ENCODE measurements around the gene ACP4. TPM values are rescaled to one million over a fixed set of nuclear protein-coding genes. Genes with fewer than 3 reads are reported as not detected.
"Not testable (repeated sequence)": the region's sequence is repeated elsewhere in the genome, so short reads cannot be mapped to it uniquely, and the experiment has no call there.

Gene ACP4
- total RNA-seq, 1 donor from 2014 or later: not detected

- Mint-ChIP-seq H3K27me3 (ENCODE audit: low read depth) (peaks cover 11% of the 10 kb centered on the region), H3K27ac (peak overlapping the region; percentile 100), H3K4me3 (peak overlapping the region; percentile 97), H3K36me3 (peaks cover 9% of the 10 kb centered on the region), H3K9me3 (no peaks in the 10 kb centered on the region), H3K4me1 (peaks cover 26% of the 10 kb centered on the region)
- peak; percentile 97 to 99 for DNase-seq (ENCODE audit: low spot score in 2 of 2, unreplicated experiment in 2 of 2)
- TF ChIP-seq CTCF (IDR thresholded peaks at IDR 0.05; ENCODE audit: unreplicated experiment): no peak
Observed at GRCh38 chr19:50804420-50805272, 14.4 kb downstream of the ACP4 start.

- no peak for TF ChIP-seq CTCF (IDR thresholded peaks at IDR 0.05; ENCODE audit: unreplicated experiment)
- Mint-ChIP-seq H3K27ac (no peak overlapping the region), H3K27me3 (ENCODE audit: low read depth) (peaks cover 31% of the 10 kb centered on the region), H3K4me3 (no peak overlapping the region), H3K9me3 (no peaks in the 10 kb centered on the region), H3K4me1 (peaks cover 4% of the 10 kb centered on the region), H3K36me3 (no peaks in the 10 kb centered on the region)
- DNase-seq (ENCODE audit: low spot score in 2 of 2, unreplicated experiment in 2 of 2): no peak
Observed at GRCh38 chr19:50808856-50809255, 18.6 kb downstream of the ACP4 start.

GRCh38 chr19:50811622-50812238 lies 21.5 kb downstream of the ACP4 start:
- not testable (repeated sequence) for H3K9me3 Mint-ChIP-seq; H3K36me3 Mint-ChIP-seq; H3K4me3 Mint-ChIP-seq; DNase-seq (ENCODE audit: low spot score in 2 of 2, unreplicated experiment in 2 of 2); H3K27ac Mint-ChIP-seq; H3K4me1 Mint-ChIP-seq
- H3K27me3 Mint-ChIP-seq (ENCODE audit: low read depth): peaks cover 57% of the 10 kb centered on the region

- peaks cover 63% of the 10 kb centered on the region for H3K27me3 Mint-ChIP-seq (ENCODE audit: low read depth)
- H3K4me1 Mint-ChIP-seq: no peaks in the 10 kb centered on the region
- H3K4me3 Mint-ChIP-seq: no peak overlapping the region
- no peak for TF ChIP-seq CTCF (IDR thresholded peaks at IDR 0.05; ENCODE audit: unreplicated experiment)
- no peak overlapping the region for H3K27ac Mint-ChIP-seq
- no peak for DNase-seq (ENCODE audit: low spot score in 2 of 2, unreplicated experiment in 2 of 2)
- H3K36me3 Mint-ChIP-seq: no peaks in the 10 kb centered on the region
- H3K9me3 Mint-ChIP-seq: peaks cover 4% of the 10 kb centered on the region
Observed at GRCh38 chr19:50812474-50812873, 22.3 kb downstream of the ACP4 start.

- peaks cover 5% of the 10 kb centered on the region for H3K4me1 Mint-ChIP-seq
- peaks cover 76% of the 10 kb centered on the region for H3K27me3 Mint-ChIP-seq (ENCODE audit: low read depth)
- no peak overlapping the region for H3K4me3 Mint-ChIP-seq
Observed at GRCh38 chr19:50814883-50815282, 24.7 kb downstream of the ACP4 start.

More at GRCh38 chr19:50814883-50815282, 24.7 kb downstream of the ACP4 start:
- no peak for TF ChIP-seq CTCF (IDR thresholded peaks at IDR 0.05; ENCODE audit: unreplicated experiment)
- Mint-ChIP-seq H3K36me3 (no peaks in the 10 kb centered on the region), H3K9me3 (peaks cover 4% of the 10 kb centered on the region), H3K27ac (no peak overlapping the region)
- DNase-seq (ENCODE audit: low spot score in 2 of 2, unreplicated experiment in 2 of 2): no peak

Data from mesothelial cell of epicardium (in vitro differentiated cells).